A673 (cell line): ENCODE measurements around the gene TMEM255B.

ENCODE experiments used
- EZH2 ChIP-seq: fragments of 200-600 bp; sonication (generic); IDR thresholded peaks from 2 replicates; pipeline ENCODE4 v1.6.1; 2017; ENCODE audit warnings: borderline replicate concordance, low read depth, mild to moderate bottlenecking, mixed read lengths, antibody characterized with exemption, low read length; ENCODE audit not compliant: poor library complexity, severe bottlenecking
- TF ChIP-seq, protein P1 (sequence below): fragments of 300-800, 200-600 bp; sonication (generic); conservative IDR thresholded peaks from 2 replicates; pipeline ENCODE4 v1.5.1; 2017; ENCODE audit warnings: low read depth, mild to moderate bottlenecking, antibody characterized with exemption, low read length, moderate library complexity, mixed read lengths

DNA sequence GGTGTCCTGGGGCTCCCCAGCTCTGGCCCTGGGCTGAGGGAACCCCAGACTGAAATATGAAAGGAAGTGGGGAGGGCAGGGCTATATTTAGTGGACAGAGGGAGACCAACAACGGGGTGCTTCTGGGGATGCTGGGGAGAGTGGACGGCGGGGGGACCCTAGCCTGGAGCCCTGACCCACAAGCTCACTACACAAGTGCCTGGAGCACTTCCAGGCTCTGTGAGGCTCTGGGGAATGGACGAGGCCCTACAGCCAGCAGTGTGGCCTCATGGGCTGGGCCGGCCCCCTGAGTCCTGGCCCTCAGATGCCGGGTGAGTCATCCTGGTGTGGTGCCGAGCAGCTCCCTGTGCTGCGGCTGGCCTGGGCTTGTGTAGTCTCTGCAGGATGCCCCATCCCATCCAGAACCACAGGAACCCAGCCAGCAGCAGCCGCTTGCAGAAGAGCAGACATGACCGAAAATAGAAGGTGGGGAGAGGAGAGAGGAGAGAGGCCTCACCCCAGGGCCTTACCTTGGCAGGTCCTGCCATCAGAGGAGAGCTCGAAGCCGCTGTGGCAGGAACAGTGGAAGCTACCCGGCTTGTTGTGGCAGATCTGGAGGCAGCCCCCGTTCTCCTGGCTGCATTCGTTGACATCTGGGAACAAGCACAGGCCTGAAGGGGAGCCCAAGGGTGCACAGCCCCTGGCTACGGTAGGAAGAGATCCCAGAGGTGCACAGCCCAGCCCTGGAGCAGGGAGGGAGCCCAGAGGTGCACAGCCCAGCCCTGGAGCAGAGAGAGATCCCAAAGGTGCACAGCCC, 78.7 kb downstream of the TMEM255B start:
- TF ChIP-seq, protein P1, sequence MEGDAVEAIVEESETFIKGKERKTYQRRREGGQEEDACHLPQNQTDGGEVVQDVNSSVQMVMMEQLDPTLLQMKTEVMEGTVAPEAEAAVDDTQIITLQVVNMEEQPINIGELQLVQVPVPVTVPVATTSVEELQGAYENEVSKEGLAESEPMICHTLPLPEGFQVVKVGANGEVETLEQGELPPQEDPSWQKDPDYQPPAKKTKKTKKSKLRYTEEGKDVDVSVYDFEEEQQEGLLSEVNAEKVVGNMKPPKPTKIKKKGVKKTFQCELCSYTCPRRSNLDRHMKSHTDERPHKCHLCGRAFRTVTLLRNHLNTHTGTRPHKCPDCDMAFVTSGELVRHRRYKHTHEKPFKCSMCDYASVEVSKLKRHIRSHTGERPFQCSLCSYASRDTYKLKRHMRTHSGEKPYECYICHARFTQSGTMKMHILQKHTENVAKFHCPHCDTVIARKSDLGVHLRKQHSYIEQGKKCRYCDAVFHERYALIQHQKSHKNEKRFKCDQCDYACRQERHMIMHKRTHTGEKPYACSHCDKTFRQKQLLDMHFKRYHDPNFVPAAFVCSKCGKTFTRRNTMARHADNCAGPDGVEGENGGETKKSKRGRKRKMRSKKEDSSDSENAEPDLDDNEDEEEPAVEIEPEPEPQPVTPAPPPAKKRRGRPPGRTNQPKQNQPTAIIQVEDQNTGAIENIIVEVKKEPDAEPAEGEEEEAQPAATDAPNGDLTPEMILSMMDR = no peak
- TF ChIP-seq EZH2 = no peak
